Central memory CD8-positive, alpha-beta T cell (primary cell): ENCODE results near the gene OR7C1.
"Not testable (repeated sequence)": the region's sequence is repeated elsewhere in the genome, so short reads cannot be mapped to it uniquely, and the experiment has no call there.

Experiments
- ATAC-seq: fragments of 150-1000 bp; cut with Tn5 transposase; replicated peaks from 2 replicates; pipeline ENCODE4 v1.10.0; 2022; ENCODE audit warnings: mild to moderate bottlenecking, moderate FRiP score, moderate number of reproducible peaks; ENCODE audit not compliant: poor library complexity, severe bottlenecking; ENCODE audit errors: extremely low read depth
- DNase-seq, 2 donors: peaks; one replicate each; pipeline ENCODE4 v3.0.0; 2021; ENCODE audit warnings: low spot score in 2 of 2
- H3K27ac Mint-ChIP-seq: one replicate; pipeline ENCODE4 v1.8.0; 2022; ENCODE audit warnings: low read depth, mild to moderate bottlenecking, moderate library complexity, mixed read lengths
- H3K27me3 Mint-ChIP-seq: one replicate; pipeline ENCODE4 v1.8.0; 2022; ENCODE audit warnings: mixed read lengths
- H3K36me3 Mint-ChIP-seq: one replicate; pipeline ENCODE4 v1.8.0; 2022; ENCODE audit warnings: mild to moderate bottlenecking, moderate library complexity, mixed read lengths; ENCODE audit not compliant: insufficient read depth
- H3K4me1 Mint-ChIP-seq: one replicate; pipeline ENCODE4 v1.8.0; 2022; ENCODE audit warnings: mixed read lengths
- H3K4me3 Mint-ChIP-seq: one replicate; pipeline ENCODE4 v1.8.0; 2022; ENCODE audit warnings: mild to moderate bottlenecking, moderate library complexity, mixed read lengths
- H3K9me3 Mint-ChIP-seq: one replicate; pipeline ENCODE4 v1.8.0; 2022; ENCODE audit warnings: mixed read lengths

The OR7C1 gene

DNA sequence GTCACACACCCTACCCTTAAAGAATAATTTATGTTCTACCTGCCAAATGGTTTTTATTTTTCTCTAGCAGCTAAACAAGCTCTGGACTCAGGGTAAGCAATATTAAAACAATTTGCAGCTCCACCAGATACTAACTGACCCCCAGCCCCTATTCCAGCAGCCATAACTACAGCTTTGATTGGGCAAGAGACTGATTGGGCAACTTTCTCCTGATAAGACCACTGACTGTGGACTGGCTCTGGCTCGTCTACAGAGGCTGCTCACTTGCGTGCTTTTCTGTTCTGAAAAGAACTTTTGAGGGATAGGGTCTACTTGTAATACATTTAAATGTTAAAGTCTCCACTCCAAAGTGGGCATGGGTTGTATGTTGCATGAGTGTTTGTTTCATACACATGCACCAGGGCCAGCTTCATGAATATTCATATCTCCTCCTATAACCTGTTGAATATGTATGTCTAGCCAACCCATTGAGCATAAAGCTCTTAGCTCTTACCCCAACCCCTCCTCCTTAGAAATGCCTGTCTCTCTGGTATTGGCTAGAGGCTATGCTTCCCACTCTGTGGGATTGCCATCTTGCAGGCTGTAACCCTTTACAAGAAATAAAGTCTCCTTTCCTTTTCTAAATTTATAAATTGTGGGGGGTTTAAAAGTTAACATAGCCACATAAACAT, 19.9 kb downstream of the OR7C1 start:
- Mint-ChIP-seq H3K27me3 (peaks cover 6% of the 10 kb centered on the region), H3K36me3 (no peaks in the 10 kb centered on the region), H3K4me3 (no peak overlapping the region), H3K9me3 (no peaks in the 10 kb centered on the region), H3K4me1 (no peaks in the 10 kb centered on the region), H3K27ac (no peak overlapping the region)
- ATAC-seq = no peak
- DNase-seq = no peak

DNA sequence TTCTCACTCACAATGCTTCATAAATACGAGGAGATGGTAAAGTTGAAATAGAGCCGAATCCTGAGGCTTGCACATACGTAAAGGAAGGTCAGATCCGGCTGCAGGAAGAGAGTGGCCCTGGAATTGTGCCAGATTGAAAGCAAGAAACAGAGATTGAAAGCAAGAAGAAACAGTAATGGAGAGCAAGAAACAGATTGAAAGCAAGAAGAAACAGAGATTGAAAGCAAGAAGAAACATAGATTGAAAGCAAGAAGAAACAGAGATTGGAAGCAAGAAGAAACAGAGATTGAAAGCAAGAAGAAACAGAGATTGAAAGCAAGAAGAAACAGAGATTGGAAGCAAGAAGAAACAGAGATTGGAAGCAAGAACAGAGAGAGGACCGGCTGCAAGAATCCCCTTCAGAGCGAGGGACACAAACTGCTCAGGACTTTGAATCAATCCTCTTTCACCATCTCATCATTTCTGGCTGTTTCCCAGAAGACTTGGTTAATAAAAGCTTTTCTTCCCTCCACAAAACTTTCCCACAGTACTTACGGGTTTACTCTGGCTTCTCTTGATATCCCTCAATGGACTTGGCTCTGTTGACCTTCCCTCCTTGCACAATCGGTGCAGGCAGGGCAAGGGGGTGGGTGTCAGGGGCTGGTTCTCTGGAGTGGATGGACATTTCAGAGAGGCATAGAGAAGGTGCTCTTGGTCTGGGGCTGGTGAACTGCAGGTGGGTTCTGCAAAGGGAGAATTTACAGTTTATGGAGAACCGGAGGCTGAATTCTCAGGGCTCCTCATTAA, 25.5 kb downstream of the OR7C1 start:
- H3K36me3 Mint-ChIP-seq = no peaks in the 10 kb centered on the region
- H3K4me3 Mint-ChIP-seq = no peak overlapping the region
- no peaks in the 10 kb centered on the region for H3K4me1 Mint-ChIP-seq
- peaks cover 15% of the 10 kb centered on the region for H3K27me3 Mint-ChIP-seq
- H3K27ac Mint-ChIP-seq = peak overlapping the region; percentile 0
- DNase-seq (no peak), ATAC-seq (no peak)
- no peaks in the 10 kb centered on the region for H3K9me3 Mint-ChIP-seq

DNA sequence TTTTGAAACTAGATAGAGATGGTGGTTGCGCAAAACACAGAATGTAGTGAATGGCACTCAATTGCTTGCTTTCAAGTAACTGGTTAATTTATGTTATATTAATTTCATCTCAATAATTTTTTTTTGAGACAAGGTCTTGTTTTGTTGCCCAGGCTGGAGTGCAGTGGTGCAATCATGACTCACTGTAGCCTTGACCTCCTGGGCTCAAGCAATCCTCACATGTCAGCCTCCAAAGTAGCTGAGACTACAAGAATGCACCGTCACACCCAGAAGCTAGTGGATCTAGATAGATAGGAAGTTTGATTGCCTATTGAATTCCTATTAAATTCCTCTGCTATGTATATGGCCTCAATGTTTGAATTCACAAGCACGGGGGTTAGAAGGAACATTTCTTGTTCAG, 30.2 kb downstream of the OR7C1 start:
- Mint-ChIP-seq H3K27ac (no peak overlapping the region), H3K27me3 (peaks cover 41% of the 10 kb centered on the region), H3K4me3 (no peak overlapping the region), H3K9me3 (no peaks in the 10 kb centered on the region), H3K36me3 (peaks cover 2% of the 10 kb centered on the region), H3K4me1 (no peaks in the 10 kb centered on the region)
- ATAC-seq (no peak), DNase-seq (no peak)

- Mint-ChIP-seq H3K27me3 (peaks cover 63% of the 10 kb centered on the region), H3K4me3 (no peak overlapping the region), H3K27ac (no peak overlapping the region), H3K4me1 (no peaks in the 10 kb centered on the region), H3K36me3 (peaks cover 4% of the 10 kb centered on the region), H3K9me3 (no peaks in the 10 kb centered on the region)
- ATAC-seq = no peak
- no peak for DNase-seq
Observed at GRCh38 chr19:14798760-14799159, 36.2 kb downstream of the OR7C1 start.

DNA sequence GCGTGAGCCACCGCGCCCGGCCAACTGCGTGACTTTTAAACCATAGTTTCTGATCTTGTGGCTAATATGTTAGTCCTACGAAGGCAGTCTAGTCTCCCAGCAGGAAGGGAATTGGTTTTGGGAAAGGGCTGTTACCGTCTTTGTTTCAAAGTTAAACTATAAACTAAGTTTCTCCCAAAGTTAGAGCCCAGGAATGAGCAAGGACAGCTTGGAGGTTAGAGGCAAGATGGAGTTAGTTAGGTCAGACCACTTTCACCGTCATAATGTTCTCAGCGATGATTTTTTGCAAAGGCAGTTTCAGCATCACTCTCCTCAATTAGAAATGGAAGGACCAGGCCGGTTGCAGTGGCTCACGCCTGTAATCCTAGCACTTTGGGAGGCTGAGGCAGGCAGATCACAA, 39.0 kb downstream of the OR7C1 start:
- no peak for DNase-seq
- Mint-ChIP-seq H3K27me3 (peaks cover 62% of the 10 kb centered on the region), H3K4me3 (no peak overlapping the region), H3K36me3 (peaks cover 3% of the 10 kb centered on the region), H3K4me1 (no peaks in the 10 kb centered on the region), H3K27ac (no peak overlapping the region), H3K9me3 (no peaks in the 10 kb centered on the region)
- ATAC-seq = no peak

- DNase-seq (no peak), ATAC-seq (no peak)
- H3K27ac Mint-ChIP-seq = no peak overlapping the region
- H3K4me3 Mint-ChIP-seq = no peak overlapping the region
- H3K4me1 Mint-ChIP-seq = no peaks in the 10 kb centered on the region
- H3K27me3 Mint-ChIP-seq = peaks cover 59% of the 10 kb centered on the region
- H3K9me3 Mint-ChIP-seq = no peaks in the 10 kb centered on the region
- H3K36me3 Mint-ChIP-seq = peaks cover 2% of the 10 kb centered on the region
Observed at GRCh38 chr19:14795078-14795721, 39.8 kb downstream of the OR7C1 start.

DNA sequence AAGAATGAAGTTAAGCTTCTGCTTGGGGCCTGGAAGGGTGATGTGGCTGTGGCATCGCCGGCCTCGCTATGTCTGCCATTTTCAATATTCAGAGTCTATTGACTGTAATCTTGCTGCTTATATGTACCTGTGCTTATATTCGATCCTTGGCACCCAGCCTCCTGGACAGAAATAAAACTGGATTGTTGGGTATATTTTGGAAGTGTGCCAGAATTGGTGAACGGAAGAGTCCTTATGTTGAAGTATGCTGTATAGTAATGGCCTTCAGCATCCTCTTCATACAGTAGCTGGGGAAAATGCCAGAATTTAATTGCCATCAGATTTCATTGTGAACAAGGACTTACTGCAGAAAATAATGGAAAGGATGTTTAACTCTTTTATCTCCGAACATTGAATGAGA, 42.7 kb downstream of the OR7C1 start:
- H3K9me3 Mint-ChIP-seq, H3K27ac Mint-ChIP-seq, DNase-seq, H3K4me3 Mint-ChIP-seq, H3K4me1 Mint-ChIP-seq, ATAC-seq, H3K36me3 Mint-ChIP-seq: not testable (repeated sequence)
- H3K27me3 Mint-ChIP-seq = peaks cover 35% of the 10 kb centered on the region

- Mint-ChIP-seq H3K4me3 (no peak overlapping the region), H3K27me3 (peaks cover 30% of the 10 kb centered on the region), H3K4me1 (peaks cover 8% of the 10 kb centered on the region), H3K9me3 (no peaks in the 10 kb centered on the region), H3K27ac (no peak overlapping the region), H3K36me3 (peaks cover 2% of the 10 kb centered on the region)
- no peak for ATAC-seq
- DNase-seq = no peak
Observed at GRCh38 chr19:14786421-14786851, 48.5 kb downstream of the OR7C1 start.

- ATAC-seq = peak; percentile 56
- not testable (repeated sequence) for H3K36me3 Mint-ChIP-seq, DNase-seq, H3K4me1 Mint-ChIP-seq, H3K4me3 Mint-ChIP-seq, H3K9me3 Mint-ChIP-seq
- peak overlapping the region; percentile 29 for H3K27ac Mint-ChIP-seq
- H3K27me3 Mint-ChIP-seq = peaks cover 36% of the 10 kb centered on the region
Observed at GRCh38 chr19:14785102-14785793, 49.7 kb downstream of the OR7C1 start.

GRCh38 chr19:14784730-14785101, 50.3 kb downstream of the OR7C1 start:
- not testable (repeated sequence) for DNase-seq
- H3K27ac Mint-ChIP-seq = peak overlapping the region; percentile 29

DNA sequence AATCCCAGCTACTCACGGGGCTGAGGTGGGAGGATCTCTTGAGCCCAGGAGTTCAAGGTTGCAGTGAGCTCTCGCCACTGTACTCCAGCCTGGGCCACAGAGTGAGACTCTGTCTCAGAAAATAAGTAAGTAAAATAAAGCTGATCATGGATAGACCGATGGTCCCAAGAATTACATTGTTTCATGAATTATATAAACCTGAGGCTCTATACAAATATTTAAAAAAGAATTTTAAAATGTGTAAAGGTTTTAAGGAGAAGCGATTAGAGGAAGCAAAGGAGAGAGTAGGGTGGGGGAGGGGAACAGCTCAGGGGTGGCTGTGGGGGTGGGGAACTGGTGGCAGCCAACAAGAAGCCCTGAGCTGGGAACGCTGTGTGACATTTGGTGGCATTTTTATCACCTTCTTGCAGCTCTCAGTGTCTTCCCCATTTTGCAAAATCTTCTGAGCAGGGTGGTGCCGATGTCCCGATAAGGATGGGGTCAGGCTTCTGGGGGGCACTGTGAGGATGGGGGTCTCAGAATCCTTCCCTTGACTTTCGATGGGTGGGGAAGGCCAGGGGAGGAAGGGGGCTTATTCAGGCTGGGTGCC, 51.5 kb downstream of the OR7C1 start:
- H3K27ac Mint-ChIP-seq, H3K4me1 Mint-ChIP-seq, H3K36me3 Mint-ChIP-seq, H3K9me3 Mint-ChIP-seq, ATAC-seq, H3K4me3 Mint-ChIP-seq, DNase-seq: not testable (repeated sequence)
- peaks cover 48% of the 10 kb centered on the region for H3K27me3 Mint-ChIP-seq

More at GRCh38 chr19:14784730-14785101, 50.3 kb downstream of the OR7C1 start:
- H3K36me3 Mint-ChIP-seq, H3K4me3 Mint-ChIP-seq, H3K4me1 Mint-ChIP-seq, H3K9me3 Mint-ChIP-seq: not testable (repeated sequence)
- H3K27me3 Mint-ChIP-seq = peaks cover 36% of the 10 kb centered on the region
- ATAC-seq = peak; percentile 32
